Astrocyte (in vitro differentiated cells and primary cell): Measurements from ENCODE around the gene PTPRQ. TPM values are rescaled to one million over a fixed set of nuclear protein-coding genes. Genes with fewer than 3 reads are reported as not detected.

Experiments
- DNase-seq: peaks from one replicate; pipeline ENCODE4 v3.0.0-alpha.2; 2010; ENCODE audit warnings: low read depth
- FAIRE-seq: peaks from 2 replicates; lab custom pipeline; 2011; peaks lifted over from hg19 to GRCh38; lab: Jason Lieb, UNC
- H2AFZ ChIP-seq: 2 replicates; pipeline ENCODE4 v1.6.0; 2012; ENCODE audit warnings: low read depth, low read length, inconsistent platforms
- H3K27ac ChIP-seq: 2 replicates; pipeline ENCODE4 v1.5.1; 2011; ENCODE audit warnings: low read depth, low read length, inconsistent platforms
- H3K27me3 ChIP-seq: 2 replicates; pipeline ENCODE4 v1.6.0; 2011; ENCODE audit warnings: low read length, inconsistent platforms; ENCODE audit not compliant: insufficient read depth
- H3K36me3 ChIP-seq: 2 replicates; pipeline ENCODE4 v1.5.1; 2011; ENCODE audit warnings: low read length, inconsistent platforms; ENCODE audit not compliant: insufficient read depth
- H3K4me1 ChIP-seq: 2 replicates; pipeline ENCODE4 v1.5.1; 2011; ENCODE audit warnings: low read length, inconsistent platforms; ENCODE audit not compliant: insufficient read depth
- H3K4me2 ChIP-seq: 2 replicates; pipeline ENCODE4 v1.6.0; 2012; ENCODE audit warnings: low read length, inconsistent platforms
- H3K4me3 ChIP-seq: 2 replicates; pipeline ENCODE4 v1.5.1; 2011; ENCODE audit warnings: low read depth, mild to moderate bottlenecking, low read length, inconsistent platforms; ENCODE audit not compliant: insufficient read depth
- H3K79me2 ChIP-seq: 2 replicates; pipeline ENCODE4 v1.6.0; 2012; ENCODE audit warnings: mild to moderate bottlenecking, low read length, inconsistent platforms; ENCODE audit not compliant: insufficient read depth
- H3K9ac ChIP-seq: 2 replicates; pipeline ENCODE4 v1.6.0; 2012; ENCODE audit warnings: mild to moderate bottlenecking, low read length, inconsistent platforms
- H3K9me3 ChIP-seq: 2 replicates; pipeline ENCODE4 v1.5.1; 2012; ENCODE audit warnings: low read depth, mild to moderate bottlenecking, low read length, inconsistent platforms; ENCODE audit not compliant: insufficient read depth
- H4K20me1 ChIP-seq: 2 replicates; pipeline ENCODE4 v1.6.0; 2012; ENCODE audit warnings: low read length, inconsistent platforms; ENCODE audit not compliant: insufficient read depth
- H3K27ac Mint-ChIP-seq: one replicate; pipeline ENCODE4 v1.8.0; 2021; ENCODE audit warnings: mild to moderate bottlenecking, mixed read lengths; ENCODE audit not compliant: unreplicated experiment
- H3K27me3 Mint-ChIP-seq: one replicate; pipeline ENCODE4 v1.8.0; 2021; ENCODE audit warnings: low read depth, mixed read lengths; ENCODE audit not compliant: unreplicated experiment
- H3K36me3 Mint-ChIP-seq: one replicate; pipeline ENCODE4 v1.8.0; 2021; ENCODE audit warnings: low read depth, mixed read lengths; ENCODE audit not compliant: unreplicated experiment
- H3K4me1 Mint-ChIP-seq: one replicate; pipeline ENCODE4 v1.8.0; 2021; ENCODE audit warnings: low read depth, mixed read lengths; ENCODE audit not compliant: unreplicated experiment
- H3K4me3 Mint-ChIP-seq: one replicate; pipeline ENCODE4 v1.8.0; 2021; ENCODE audit warnings: mild to moderate bottlenecking, moderate library complexity, mixed read lengths; ENCODE audit not compliant: unreplicated experiment
- H3K9me3 Mint-ChIP-seq: one replicate; pipeline ENCODE4 v1.8.0; 2021; ENCODE audit warnings: mild to moderate bottlenecking, mixed read lengths; ENCODE audit not compliant: unreplicated experiment
- EZH2 ChIP-seq: IDR thresholded peaks from 2 replicates; pipeline ENCODE4 v1.6.1; 2012; ENCODE audit warnings: mild to moderate bottlenecking, low read length, inconsistent platforms; ENCODE audit not compliant: insufficient read depth
- total RNA-seq: library from RNA; stranded (reverse); gene quantifications from 2 replicates; pipeline ENCODE4 v1.2.1, GENCODE V29; 2021
- TF ChIP-seq, protein P1 (sequence below): IDR thresholded peaks from 2 replicates; pipeline ENCODE4 v1.5.1; 2011; ENCODE audit warnings: low read depth, mild to moderate bottlenecking, inconsistent platforms, low read length, moderate library complexity; ENCODE audit not compliant: insufficient read depth

PTPRQ gene
- total RNA-seq, 1 donor from 2014 or later, result 0.18 TPM

DNA sequence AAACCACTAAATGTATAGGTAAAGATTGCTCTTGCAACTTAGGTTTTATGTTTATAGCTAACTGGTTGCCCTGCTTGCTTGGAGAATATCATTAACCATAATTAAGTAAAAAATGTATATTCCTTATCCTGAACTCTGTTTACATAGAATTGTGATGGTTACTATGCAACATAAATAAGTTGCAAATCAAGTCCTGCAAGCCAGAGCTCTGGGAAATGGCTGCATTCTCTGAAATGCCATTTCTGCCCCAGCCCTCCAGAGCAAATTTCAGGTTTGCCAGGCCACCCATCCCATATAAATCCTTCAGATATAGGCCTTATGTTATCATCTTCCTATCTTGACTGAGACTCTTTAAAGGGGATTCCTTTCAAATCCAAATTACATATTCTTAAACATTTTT, 145.0 kb downstream of the PTPRQ start:
- Histone ChIP-seq H3K79me2 (no peaks in the 10 kb centered on the region), H3K4me3 (no peak overlapping the region), H3K9me3 (no peaks in the 10 kb centered on the region), H2AFZ (no peak overlapping the region), H3K9ac (no peak overlapping the region), H3K4me2 (no peak overlapping the region), H3K27ac (no peak overlapping the region), H4K20me1 (no peaks in the 10 kb centered on the region), H3K36me3 (no peaks in the 10 kb centered on the region), H3K27me3 (no peaks in the 10 kb centered on the region), H3K4me1 (peaks cover 13% of the 10 kb centered on the region)
- DNase-seq (no peak), FAIRE-seq (no peak)
- no peaks in the 10 kb centered on the region for H3K27me3 Mint-ChIP-seq
- no peak overlapping the region for H3K4me3 Mint-ChIP-seq
- H3K27ac Mint-ChIP-seq, result peak overlapping the region; percentile 67
- H3K9me3 Mint-ChIP-seq, result peaks cover 3% of the 10 kb centered on the region
- TF ChIP-seq EZH2, result no peak
- TF ChIP-seq, protein P1, sequence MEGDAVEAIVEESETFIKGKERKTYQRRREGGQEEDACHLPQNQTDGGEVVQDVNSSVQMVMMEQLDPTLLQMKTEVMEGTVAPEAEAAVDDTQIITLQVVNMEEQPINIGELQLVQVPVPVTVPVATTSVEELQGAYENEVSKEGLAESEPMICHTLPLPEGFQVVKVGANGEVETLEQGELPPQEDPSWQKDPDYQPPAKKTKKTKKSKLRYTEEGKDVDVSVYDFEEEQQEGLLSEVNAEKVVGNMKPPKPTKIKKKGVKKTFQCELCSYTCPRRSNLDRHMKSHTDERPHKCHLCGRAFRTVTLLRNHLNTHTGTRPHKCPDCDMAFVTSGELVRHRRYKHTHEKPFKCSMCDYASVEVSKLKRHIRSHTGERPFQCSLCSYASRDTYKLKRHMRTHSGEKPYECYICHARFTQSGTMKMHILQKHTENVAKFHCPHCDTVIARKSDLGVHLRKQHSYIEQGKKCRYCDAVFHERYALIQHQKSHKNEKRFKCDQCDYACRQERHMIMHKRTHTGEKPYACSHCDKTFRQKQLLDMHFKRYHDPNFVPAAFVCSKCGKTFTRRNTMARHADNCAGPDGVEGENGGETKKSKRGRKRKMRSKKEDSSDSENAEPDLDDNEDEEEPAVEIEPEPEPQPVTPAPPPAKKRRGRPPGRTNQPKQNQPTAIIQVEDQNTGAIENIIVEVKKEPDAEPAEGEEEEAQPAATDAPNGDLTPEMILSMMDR, result no peak
- no peaks in the 10 kb centered on the region for H3K36me3 Mint-ChIP-seq
- peaks cover 16% of the 10 kb centered on the region for H3K4me1 Mint-ChIP-seq

DNA sequence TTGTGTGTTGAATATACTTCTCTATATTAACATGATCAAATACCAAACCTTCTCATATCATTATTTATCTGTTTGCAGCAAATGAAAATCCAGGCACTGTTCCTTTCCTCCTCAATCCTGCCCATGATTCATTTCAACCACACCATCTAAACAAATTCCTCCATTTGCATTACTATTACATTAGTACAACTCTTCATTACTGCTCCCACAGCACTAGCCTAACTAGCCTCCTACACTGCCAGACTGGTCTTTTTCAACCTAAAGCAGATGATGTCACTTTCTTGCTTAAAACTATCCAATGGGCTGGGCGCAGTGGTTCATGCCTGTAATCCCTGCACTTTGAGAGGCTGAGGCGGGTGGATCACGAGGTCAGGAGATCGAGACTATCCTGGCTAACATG, 146.1 kb downstream of the PTPRQ start:
- H3K4me2 ChIP-seq, result no peak overlapping the region
- no peak overlapping the region for H2AFZ ChIP-seq
- Mint-ChIP-seq H3K4me3 (no peak overlapping the region), H3K4me1 (peaks cover 25% of the 10 kb centered on the region), H3K36me3 (no peaks in the 10 kb centered on the region), H3K9me3 (peaks cover 3% of the 10 kb centered on the region), H3K27ac (peak overlapping the region; percentile 48), H3K27me3 (no peaks in the 10 kb centered on the region)
- peaks cover 18% of the 10 kb centered on the region for H3K4me1 ChIP-seq
- TF ChIP-seq, protein P1, result no peak
- no peak for TF ChIP-seq EZH2
- H3K27me3 ChIP-seq, result no peaks in the 10 kb centered on the region
- H3K9ac ChIP-seq, result no peak overlapping the region
- FAIRE-seq (no peak), DNase-seq (peak; percentile 67)
- no peak overlapping the region for H3K4me3 ChIP-seq
- H3K36me3 ChIP-seq, result no peaks in the 10 kb centered on the region
- H4K20me1 ChIP-seq, result no peaks in the 10 kb centered on the region
- no peaks in the 10 kb centered on the region for H3K9me3 ChIP-seq
- peak overlapping the region; percentile 6 for H3K27ac ChIP-seq
- no peaks in the 10 kb centered on the region for H3K79me2 ChIP-seq

DNA sequence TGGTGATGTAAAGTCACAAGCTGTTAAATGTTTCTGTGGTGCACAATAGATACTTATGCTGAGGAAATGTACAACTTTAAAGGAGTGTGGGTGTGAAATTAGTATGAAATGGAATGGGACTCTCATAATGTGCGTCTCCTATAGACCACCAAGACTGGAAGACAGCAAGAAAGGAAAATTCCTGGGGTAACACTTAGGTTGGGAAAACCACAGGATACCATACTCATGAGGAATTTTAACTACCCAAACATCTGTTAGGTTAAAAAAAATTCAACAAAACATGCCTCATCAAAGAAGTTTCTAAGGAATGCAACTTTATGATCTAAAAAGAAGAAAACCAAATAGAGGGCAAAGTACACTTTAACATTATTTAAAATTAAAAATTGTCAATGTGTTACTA, 149.7 kb downstream of the PTPRQ start:
- H3K4me1 Mint-ChIP-seq, result peaks cover 23% of the 10 kb centered on the region
- H3K9me3 Mint-ChIP-seq, result peaks cover 3% of the 10 kb centered on the region
- Histone ChIP-seq H3K79me2 (no peaks in the 10 kb centered on the region), H3K9me3 (no peaks in the 10 kb centered on the region), H3K9ac (peak overlapping the region; percentile 58), H3K4me3 (no peak overlapping the region), H2AFZ (no peak overlapping the region), H3K4me1 (peaks cover 26% of the 10 kb centered on the region), H3K27ac (peak overlapping the region; percentile 79), H3K36me3 (no peaks in the 10 kb centered on the region), H3K4me2 (peak overlapping the region; percentile 62), H3K27me3 (no peaks in the 10 kb centered on the region), H4K20me1 (no peaks in the 10 kb centered on the region)
- FAIRE-seq (peak; percentile 96), DNase-seq (peak; percentile 98)
- no peak for TF ChIP-seq EZH2
- TF ChIP-seq, protein P1, result no peak
- H3K27ac Mint-ChIP-seq, result peak overlapping the region; percentile 95
- no peaks in the 10 kb centered on the region for H3K36me3 Mint-ChIP-seq
- H3K27me3 Mint-ChIP-seq, result no peaks in the 10 kb centered on the region
- no peak overlapping the region for H3K4me3 Mint-ChIP-seq
